H1 (cell line): ENCODE measurements around the gene FHIT. TPM values are rescaled to one million over a fixed set of nuclear protein-coding genes. Genes with fewer than 3 reads are reported as not detected.

Source experiments
- CTCF ChIA-PET: fragments of 300-600 bp; sonication (Branson Sonifier 250); formaldehyde crosslinking; loops from one replicate; lab custom pipeline; 2021; ENCODE audit not compliant: partially characterized antibody; lab: Charles Lee
- POLR2A ChIA-PET: fragments of 300-600 bp; sonication (Branson Sonifier 250); formaldehyde crosslinking; loops from one replicate; lab custom pipeline; 2021; ENCODE audit warnings: inconsistent platforms; ENCODE audit not compliant: partially characterized antibody; lab: Charles Lee
- DNase-seq, 2 experiments: peaks; one replicate each; pipeline versions ENCODE4 v3.0.0 to v3.0.0-alpha.2; 2010 to 2022; ENCODE audit warnings: low spot score in 2 of 2, low read depth in 1 of 2, mixed read lengths in 1 of 2
- FAIRE-seq: peaks from 2 replicates; lab custom pipeline; 2011; peaks lifted over from hg19 to GRCh38; lab: Jason Lieb, UNC
- H2AFZ ChIP-seq: 2 replicates; pipeline ENCODE4 v1.8.1; 2012; ENCODE audit warnings: low read length, inconsistent platforms
- H2AK5ac ChIP-seq: 2 replicates; pipeline ENCODE4 v1.6.1; 2013; ENCODE audit warnings: low read depth, low read length
- H2BK120ac ChIP-seq: replicated peaks from 2 replicates; pipeline ENCODE3; 2013; ENCODE audit warnings: low read depth, low read length, inconsistent platforms
- H2BK12ac ChIP-seq: 2 replicates; pipeline ENCODE4 v1.6.1; 2013; ENCODE audit warnings: low read depth, low read length
- H2BK15ac ChIP-seq: 2 replicates; pipeline ENCODE4 v1.6.1; 2013; ENCODE audit warnings: low read length
- H2BK20ac ChIP-seq: 2 replicates; pipeline ENCODE4 v1.6.1; 2013; ENCODE audit warnings: low read length
- H2BK5ac ChIP-seq: 2 replicates; pipeline ENCODE4 v1.6.1; 2013; ENCODE audit warnings: low read depth, low read length
- H3K14ac ChIP-seq: 2 replicates; pipeline ENCODE4 v1.6.1; 2013; ENCODE audit warnings: inconsistent platforms; ENCODE audit not compliant: insufficient read length
- H3K18ac ChIP-seq: 2 replicates; pipeline ENCODE4 v1.6.1; 2013; ENCODE audit warnings: low read length; ENCODE audit errors: extremely low read depth
- H3K23ac ChIP-seq: 2 replicates; pipeline ENCODE4 v1.6.1; 2013; ENCODE audit warnings: inconsistent platforms; ENCODE audit not compliant: insufficient read length
- H3K23me2 ChIP-seq: 2 replicates; pipeline ENCODE4 v1.6.1; 2013; ENCODE audit warnings: low read depth, low read length
- H3K27ac ChIP-seq: 2 replicates; pipeline ENCODE4 v1.6.1; 2011; ENCODE audit warnings: low read depth, low read length, inconsistent platforms
- H3K27me3 ChIP-seq, 4 experiments: replicated peaks in 1 of 4; 1 replicate in 1 of 4; 2 replicates in 3 of 4; pipeline versions ENCODE4 v1.6.1 to v1.8.1; 2011 to 2013; ENCODE audit warnings: low read length in 3 of 4, mild to moderate bottlenecking in 3 of 4, inconsistent platforms in 2 of 4, mixed read lengths in 2 of 4, moderate library complexity in 1 of 4; ENCODE audit not compliant: control insufficient read depth in 3 of 4, insufficient read depth in 3 of 4; ENCODE audit errors: extremely low read depth in 1 of 4
- H3K36me3 ChIP-seq, 4 experiments: 2 replicates each; pipeline versions ENCODE4 v1.6.1 to v1.8.1; 2011 to 2013; ENCODE audit warnings: mild to moderate bottlenecking in 4 of 4, low read length in 3 of 4, moderate library complexity in 2 of 4, control low read depth in 1 of 4, inconsistent platforms in 1 of 4; ENCODE audit not compliant: insufficient read depth in 4 of 4, control insufficient read depth in 2 of 4
- H3K4ac ChIP-seq: replicated peaks from 2 replicates; pipeline ENCODE3; 2013; ENCODE audit warnings: low read length, low read depth, mixed read lengths, inconsistent platforms; ENCODE audit not compliant: insufficient read length
- H3K4me1 ChIP-seq, 4 experiments: replicated peaks in 1 of 4; 1 replicate in 1 of 4; 2 replicates in 3 of 4; pipeline versions ENCODE4 v1.6.1 to v1.8.1; 2011 to 2013; ENCODE audit warnings: low read length in 3 of 4, inconsistent platforms in 2 of 4, mixed read lengths in 1 of 4; ENCODE audit not compliant: insufficient read depth in 4 of 4, control insufficient read depth in 3 of 4
- H3K4me2 ChIP-seq, 2 experiments: 2 replicates each; pipeline versions ENCODE4 v1.6.1 to v1.8.1; 2011 to 2013; ENCODE audit warnings: low read depth in 2 of 2, low read length in 2 of 2, control low read depth in 1 of 2, inconsistent platforms in 1 of 2, mild to moderate bottlenecking in 1 of 2; ENCODE audit not compliant: insufficient read depth in 1 of 2
- H3K4me3 ChIP-seq, 4 experiments: fragments of 200-600, 300-600 bp in 1 of 4; sonication (generic), shearing (Covaris generic), sonication (Bioruptor Twin) in 1 of 4; 2 replicates each; pipeline versions ENCODE4 v1.5.1 to v1.8.1; 2011 to 2016; ENCODE audit warnings: low read length in 4 of 4, low read depth in 3 of 4, control low read depth in 2 of 4, inconsistent platforms in 2 of 4, mild to moderate bottlenecking in 2 of 4, mixed read lengths in 1 of 4, moderate library complexity in 1 of 4; ENCODE audit not compliant: insufficient read depth in 2 of 4; ENCODE audit errors: extremely low read depth in 1 of 4
- H3K56ac ChIP-seq: replicated peaks from 2 replicates; pipeline ENCODE3; 2013; ENCODE audit warnings: low read depth, mild to moderate bottlenecking, mixed read lengths, low read length, inconsistent platforms; ENCODE audit not compliant: insufficient read length
- H3K79me1 ChIP-seq: 2 replicates; pipeline ENCODE4 v1.6.1; 2013; ENCODE audit warnings: low read depth, low read length, control low read depth
- H3K79me2 ChIP-seq, 2 experiments: 2 replicates each; pipeline versions ENCODE4 v1.6.1 to v1.8.1; 2012 to 2013; ENCODE audit warnings: low read length in 2 of 2, mild to moderate bottlenecking in 2 of 2, inconsistent platforms in 1 of 2; ENCODE audit not compliant: insufficient read depth in 2 of 2, control insufficient read depth in 1 of 2
- H3K9ac ChIP-seq, 4 experiments: replicated peaks in 1 of 4; 1 replicate in 1 of 4; 2 replicates in 3 of 4; pipeline versions ENCODE4 v1.6.1 to v1.8.1; 2011 to 2013; ENCODE audit warnings: low read depth in 3 of 4, low read length in 3 of 4, control low read depth in 2 of 4, mild to moderate bottlenecking in 2 of 4, moderate library complexity in 2 of 4, inconsistent platforms in 1 of 4; ENCODE audit errors: extremely low read depth in 1 of 4
- H3K9me3 ChIP-seq, 2 experiments: 2 replicates each; pipeline versions ENCODE4 v1.6.1 to v1.8.1; 2012 to 2013; ENCODE audit warnings: mild to moderate bottlenecking in 2 of 2, moderate library complexity in 2 of 2, control low read depth in 1 of 2, inconsistent platforms in 1 of 2, low read depth in 1 of 2, low read length in 1 of 2, mixed read lengths in 1 of 2; ENCODE audit not compliant: insufficient read depth in 2 of 2
- H4K20me1 ChIP-seq, 2 experiments: replicated peaks in 1 of 2; 2 replicates each; pipeline versions ENCODE3 to v1.8.1; 2011 to 2013; ENCODE audit warnings: inconsistent platforms in 2 of 2, low read length in 2 of 2, mild to moderate bottlenecking in 1 of 2; ENCODE audit not compliant: insufficient read depth in 2 of 2, control insufficient read depth in 1 of 2
- H4K5ac ChIP-seq: 2 replicates; pipeline ENCODE4 v1.6.1; 2013; ENCODE audit warnings: low read length, low read depth, mixed read lengths, inconsistent platforms; ENCODE audit not compliant: insufficient read length
- H4K8ac ChIP-seq: 2 replicates; pipeline ENCODE4 v1.8.0; 2013; ENCODE audit warnings: mild to moderate bottlenecking, moderate library complexity, low read length, inconsistent platforms; ENCODE audit not compliant: insufficient read depth; ENCODE audit errors: extremely low read depth
- H4K91ac ChIP-seq: replicated peaks from 2 replicates; pipeline ENCODE3; 2013; ENCODE audit warnings: low read length, mixed read lengths, inconsistent platforms; ENCODE audit not compliant: insufficient read length
- E2F6 ChIP-seq: IDR thresholded peaks from 2 replicates; pipeline ENCODE4 v1.6.1; 2012; ENCODE audit warnings: inconsistent platforms
- SP4 ChIP-seq: IDR thresholded peaks from 2 replicates; pipeline ENCODE4 v1.6.1; 2012; ENCODE audit warnings: low read length, inconsistent platforms
- TAF7 ChIP-seq: optimal IDR thresholded peaks from 2 replicates; pipeline ENCODE3; 2011; ENCODE audit warnings: low read depth, mild to moderate bottlenecking, inconsistent platforms, low read length, moderate library complexity, borderline replicate concordance
- WGBS, 2 experiments: shearing (Covaris generic) in 1 of 2; methylation state at CpG; one replicate each; pipeline versions ENCODE4 v1.1.6 to v1.1.7; 2013 to 2015; ENCODE audit warnings: low lambda C conversion rate in 2 of 2, mixed read lengths in 2 of 2, inconsistent platforms in 1 of 2, low coverage in 1 of 2, missing lambda C conversion rate in 1 of 2; ENCODE audit not compliant: insufficient replicate concordance in 2 of 2, insufficient coverage in 1 of 2, insufficient read length in 1 of 2; ENCODE audit errors: extremely low coverage in 1 of 2, missing lambda C conversion rate in 1 of 2; 5-methylcytosine and 5-hydroxymethylcytosine counted together
- polyA plus RNA-seq, 7 experiments: library from polyadenylated mRNA; depleted of rRNA in 3 of 7; stranded (reverse) in 5 of 7; unstranded in 2 of 7; fragments of >200 nt in 5 of 7; fragments of 200-250 nt in 2 of 7; gene quantifications; 1 replicate in 5 of 7; 2 replicates in 1 of 7; 4 replicates in 1 of 7; pipeline versions ENCODE4 v1.2.1 to v1.2.3, GENCODE V29; 2011 to 2013; ENCODE audit warnings: missing spikeins in 2 of 7, mixed read lengths in 2 of 7
- total RNA-seq: library from RNA; stranded (reverse); fragmentation: NEBNext Ultra II Directional; extraction: Animal tissue kit (Norgen Biotek cat#: 25700); gene quantifications from 2 replicates; pipeline ENCODE4 v1.2.1, GENCODE V29; 2021

The FHIT gene
- total and polyA plus RNA-seq, 2 of the 8 experiments (the other 6 are each of a cell fraction or from before 2014, with no cell fraction given): 1.2 to 3.2 TPM

DNA sequence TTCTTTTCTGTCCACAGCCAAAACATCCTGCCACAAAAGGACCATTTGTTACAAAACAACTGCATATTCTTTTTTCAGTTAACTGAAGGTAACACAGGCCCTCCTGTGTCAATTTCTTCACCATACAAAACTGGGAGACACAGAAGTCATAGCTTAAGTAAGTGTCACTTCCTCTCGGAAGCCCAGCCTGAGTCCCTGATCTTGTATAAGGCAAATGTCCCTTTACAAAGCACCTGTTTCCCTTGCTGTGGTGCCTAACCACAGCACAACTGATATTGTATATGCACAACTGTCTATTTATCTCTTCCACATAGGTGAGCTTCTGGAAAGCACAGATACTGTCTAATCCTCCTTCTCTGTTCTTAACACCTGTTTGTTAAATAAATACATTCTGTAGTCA is 293.7 kb downstream of the FHIT start:
- Histone ChIP-seq H3K79me1 (no peaks in the 10 kb centered on the region), H3K4ac (no peak overlapping the region), H3K4me1 (0 out of 7 replicates have a peak, but pooled peaks cover 0 to 2% (median 0%) of the 10 kb centered on the region in 4 experiments), H2BK20ac (no peak overlapping the region), H3K23ac (no peak overlapping the region), H2BK12ac (no peak overlapping the region), H2AFZ (no peak overlapping the region), H4K8ac (no peak overlapping the region), H3K56ac (no peak overlapping the region), H2AK5ac (no peak overlapping the region), H3K4me2 (no peak overlapping the region), H3K4me3 (no peak overlapping the region), H3K36me3 (no peaks in the 10 kb centered on the region), H3K27me3 (no peaks in the 10 kb centered on the region), H3K18ac (no peak overlapping the region), H2BK5ac (no peak overlapping the region), H3K27ac (no peak overlapping the region), H4K20me1 (no peaks in the 10 kb centered on the region), H3K9ac (no peak overlapping the region), H4K5ac (no peak overlapping the region), H4K91ac (no peak overlapping the region), H2BK15ac (no peak overlapping the region), H3K23me2 (no peaks in the 10 kb centered on the region), H2BK120ac (no peak overlapping the region), H3K9me3 (peaks cover 3% of the 10 kb centered on the region in 2 experiments; a peak in 2 of 4 replicates), H3K79me2 (no peaks in the 10 kb centered on the region), H3K14ac (no peak overlapping the region)
- 95% methylated on average over 1 of the region's 1 CpG; no CpG with 5 or more reads in 1 of the 2 experiments for WGBS, 2 experiments
- FAIRE-seq: no peak
- DNase-seq: no peak
- ChIA-PET POLR2A (no interaction called here), CTCF (interaction anchor here (2.1 kb wide), 1 partner anchor 12 kb away, joined by 4 read pairs; no protein-coding TSS in a partner anchor)
- TF ChIP-seq E2F6 (no peak), TAF7 (no peak), SP4 (no peak)
